IPS-11a (cell line): Measurements from ENCODE around the gene NAXD.
"Not testable (repeated sequence)": the region's sequence is repeated elsewhere in the genome, so short reads cannot be mapped to it uniquely, and the experiment has no call there.

Experiments used
- H3K4me3 ChIP-seq: one replicate; pipeline ENCODE4 v1.5.1; 2013; ENCODE audit warnings: low read depth, low read length, control low read depth

NAXD gene

GRCh38 chr13:110627761-110628476, 12.6 kb downstream of the NAXD start:
- H3K4me3 ChIP-seq: no peak overlapping the region

GRCh38 chr13:110628477-110628793, 13.1 kb downstream of the NAXD start:
- no peak overlapping the region for H3K4me3 ChIP-seq

GRCh38 chr13:110628952-110629701, 13.8 kb downstream of the NAXD start:
- H3K4me3 ChIP-seq: no peak overlapping the region

DNA sequence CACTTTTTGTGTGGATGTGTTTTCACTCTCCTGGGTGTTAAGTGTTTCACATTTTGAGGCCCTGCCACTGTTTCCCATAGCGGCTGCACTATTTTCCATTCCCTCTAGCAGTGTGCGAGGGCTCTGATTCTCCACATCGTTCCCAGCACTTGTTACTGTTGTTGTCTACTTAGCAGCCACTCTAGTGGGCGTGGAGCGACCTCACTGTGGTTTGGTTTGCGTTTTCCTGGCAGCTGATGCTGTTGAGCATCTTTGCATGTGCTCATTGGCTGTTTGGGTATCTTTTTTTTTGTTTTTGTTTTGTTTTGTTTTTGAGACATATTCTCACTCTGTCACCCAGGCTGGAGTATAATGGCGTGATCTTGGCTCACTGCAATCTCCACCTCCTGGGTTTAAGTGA, 14.4 kb downstream of the NAXD start:
- H3K4me3 ChIP-seq: no peak overlapping the region

DNA sequence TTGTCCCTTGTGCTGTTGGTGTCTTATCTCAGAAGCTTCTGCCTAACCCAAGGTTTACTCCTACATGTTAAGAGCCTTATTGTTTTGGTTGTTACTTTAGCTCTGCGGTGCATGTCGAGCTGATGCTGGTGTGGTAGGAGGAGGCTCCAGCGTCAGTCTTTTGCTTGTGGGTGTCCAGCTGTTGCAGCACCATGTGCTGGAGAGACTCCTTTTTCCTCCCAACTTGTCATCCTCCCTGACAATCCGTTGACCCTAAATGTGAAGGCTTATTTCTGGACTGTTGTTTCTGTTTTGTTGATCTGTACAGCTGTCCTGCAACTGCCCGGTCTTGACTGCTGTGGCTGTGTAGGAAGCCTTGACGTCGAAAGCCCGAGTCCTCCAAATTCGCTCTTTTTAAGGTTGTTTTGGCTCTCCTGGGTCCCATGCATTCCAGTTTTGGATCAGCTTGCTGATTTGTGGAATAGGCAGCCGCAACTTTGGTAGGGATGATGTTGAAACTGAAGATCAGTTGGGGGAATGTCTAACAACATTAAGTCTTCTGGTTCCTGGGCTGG, 15.3 kb downstream of the NAXD start:
- no peak overlapping the region for H3K4me3 ChIP-seq

GRCh38 chr13:110632255-110632654, 16.9 kb downstream of the NAXD start:
- H3K4me3 ChIP-seq: not testable (repeated sequence)

DNA sequence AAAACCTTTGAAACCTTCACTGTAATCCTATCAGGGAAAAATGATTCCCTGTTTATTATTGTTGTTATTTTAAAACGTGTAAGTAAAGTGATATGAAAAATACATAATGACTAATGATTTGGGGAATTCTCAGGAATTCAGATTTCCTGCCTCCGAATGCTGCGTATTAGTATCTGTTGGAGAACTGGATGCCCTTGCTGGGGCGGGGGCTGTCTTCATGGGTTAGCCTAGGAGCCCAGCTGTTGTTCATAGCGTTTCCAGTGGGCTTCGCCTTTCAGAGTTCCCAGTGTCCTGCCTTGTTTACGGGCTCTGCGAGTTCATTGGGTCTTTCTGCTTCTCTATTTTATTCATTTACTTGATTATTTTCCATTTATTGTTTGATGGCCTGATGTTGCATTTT, 18.4 kb downstream of the NAXD start:
- no peak overlapping the region for H3K4me3 ChIP-seq

- H3K4me3 ChIP-seq: no peak overlapping the region
Observed at GRCh38 chr13:110634558-110634957, 19.2 kb downstream of the NAXD start.

GRCh38 chr13:110635405-110636002, 20.2 kb downstream of the NAXD start:
- H3K4me3 ChIP-seq: no peak overlapping the region

GRCh38 chr13:110636053-110636475, 20.7 kb downstream of the NAXD start:
- H3K4me3 ChIP-seq: no peak overlapping the region

DNA sequence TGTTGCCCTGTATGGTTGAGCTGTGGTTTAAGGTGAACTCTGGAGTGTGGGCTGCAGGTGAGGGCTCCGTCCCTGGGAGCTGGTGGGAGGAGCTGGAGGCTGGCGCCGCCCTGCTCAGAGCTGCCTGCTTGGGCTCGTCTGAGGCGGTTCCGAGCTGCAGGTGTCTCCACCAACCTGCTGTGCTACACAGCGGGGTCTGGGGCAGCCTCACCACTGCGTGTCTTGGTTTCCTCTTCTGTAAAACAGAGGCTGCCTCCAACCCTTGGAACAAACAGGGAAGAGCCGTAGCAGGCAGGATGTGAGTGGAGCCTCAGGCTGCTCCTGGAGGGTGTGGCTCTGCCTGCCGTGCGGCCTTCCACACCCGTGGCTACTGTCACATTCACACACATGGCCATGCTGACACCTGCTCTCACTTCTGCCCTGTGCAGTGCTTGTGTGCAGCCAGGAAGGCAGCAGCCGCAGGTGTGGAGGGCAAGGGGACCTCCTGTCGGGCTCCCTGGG, 21.4 kb downstream of the NAXD start:
- no peak overlapping the region for H3K4me3 ChIP-seq

GRCh38 chr13:110637275-110637674, 21.9 kb downstream of the NAXD start:
- H3K4me3 ChIP-seq: no peak overlapping the region

DNA sequence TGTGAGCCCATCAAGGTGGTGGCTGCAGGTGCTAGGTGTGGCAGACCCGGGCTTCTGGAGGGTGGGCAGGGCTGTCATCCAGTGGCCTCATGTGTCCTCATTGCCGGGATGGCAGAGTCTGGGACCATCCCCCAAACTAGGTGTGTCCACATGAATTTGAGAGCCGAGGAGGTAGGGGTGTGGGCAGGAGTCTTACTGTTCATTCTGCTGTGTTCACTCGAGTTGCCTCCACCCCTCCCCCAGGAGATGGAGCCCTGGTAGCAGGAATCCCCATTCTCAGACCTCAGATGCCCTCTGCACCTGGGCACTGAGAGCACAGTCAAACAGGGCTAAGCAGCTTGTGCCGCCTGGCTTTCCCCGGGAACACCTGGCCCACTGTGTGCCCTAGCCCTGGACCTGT, 22.4 kb downstream of the NAXD start:
- H3K4me3 ChIP-seq: no peak overlapping the region

- H3K4me3 ChIP-seq: no peak overlapping the region
Observed at GRCh38 chr13:110638257-110638656, 22.9 kb downstream of the NAXD start.

- no peak overlapping the region for H3K4me3 ChIP-seq
Observed at GRCh38 chr13:110638814-110639806, 23.8 kb downstream of the NAXD start.

- no peak overlapping the region for H3K4me3 ChIP-seq
Observed at GRCh38 chr13:110639935-110640334, 24.6 kb downstream of the NAXD start.

GRCh38 chr13:110640591-110641029, 25.3 kb downstream of the NAXD start:
- H3K4me3 ChIP-seq: no peak overlapping the region

- H3K4me3 ChIP-seq: no peak overlapping the region
Observed at GRCh38 chr13:110641055-110642015, 26.0 kb downstream of the NAXD start.

DNA sequence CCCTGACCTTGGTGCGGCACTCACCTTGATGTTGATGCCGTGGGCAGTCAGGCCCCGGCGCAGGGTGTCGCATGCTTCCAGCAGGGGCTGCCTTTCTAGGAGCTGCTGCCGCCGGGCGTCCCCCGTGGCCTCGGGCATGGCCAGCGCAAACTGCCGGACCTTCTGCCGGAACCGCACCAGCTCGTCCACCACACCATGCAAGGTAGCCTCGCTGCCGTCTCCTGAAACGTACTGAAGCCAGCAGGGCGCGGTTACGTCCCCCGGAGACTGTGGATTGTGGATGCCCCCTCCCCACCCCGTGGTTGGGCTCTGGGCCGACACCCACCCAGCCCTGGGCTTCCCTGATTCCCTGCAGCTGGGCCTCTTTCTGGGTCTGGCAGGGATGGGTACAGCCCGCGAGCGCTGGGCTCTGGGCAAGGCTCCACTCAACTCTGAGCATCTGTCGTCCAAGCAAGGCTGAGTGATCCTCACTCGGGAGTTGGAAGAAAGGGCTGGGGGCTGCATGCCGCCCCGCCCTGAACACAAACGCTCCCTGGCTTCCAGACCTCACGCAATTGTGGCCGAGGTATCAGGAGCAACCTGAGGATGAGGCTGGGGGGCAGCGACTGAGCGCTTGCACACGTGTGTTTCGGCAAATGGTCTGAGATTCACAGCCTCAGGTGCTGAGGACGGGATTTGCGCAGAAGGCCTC, 27.1 kb downstream of the NAXD start:
- no peak overlapping the region for H3K4me3 ChIP-seq
